K562 (cell line): ENCODE results near the gene BCAS3. TPM values are rescaled to one million over a fixed set of nuclear protein-coding genes. Genes with fewer than 3 reads are reported as not detected.

Experiments
- FOS ChIP-seq: IDR thresholded peaks from 3 replicates; pipeline ENCODE4 v1.6.1; 2011; ENCODE audit not compliant: insufficient read length; ENCODE audit errors: extremely low read depth
- JUN ChIP-seq, 2 experiments: sonication (generic) in 1 of 2; formaldehyde crosslinking in 1 of 2; IDR thresholded peaks; 2 replicates each; pipeline versions ENCODE4 v1.6.1 to v1.8.0; 2012 to 2022; ENCODE audit warnings: borderline replicate concordance in 2 of 2, mild to moderate bottlenecking in 2 of 2, improper control_type of control experiment in 1 of 2, low read depth in 1 of 2, low read length in 1 of 2, missing genetic modification reagents in 1 of 2
- KDM4B ChIP-seq, 2 experiments: fragments of 450-650 bp in 1 of 2; sonication (generic) in 1 of 2; IDR thresholded peaks; 2 replicates each; pipeline ENCODE4 v1.6.1; 2016 to 2017; ENCODE audit warnings: borderline replicate concordance in 2 of 2, antibody characterized with exemption in 1 of 2, low read depth in 1 of 2, mild to moderate bottlenecking in 1 of 2
- KDM5B ChIP-seq: fragments of 200-600 bp; sonication (generic); IDR thresholded peaks from 2 replicates; pipeline ENCODE4 v1.6.1; 2012; ENCODE audit warnings: low read depth, mild to moderate bottlenecking, moderate library complexity, low read length, control low read depth, inconsistent platforms; ENCODE audit not compliant: insufficient replicate concordance
- MGA ChIP-seq: fragments of 450-650 bp; IDR thresholded peaks from 2 replicates; pipeline ENCODE4 v1.6.1; 2016; ENCODE audit warnings: mild to moderate bottlenecking, moderate library complexity
- MTA2 ChIP-seq: fragments of 450-650 bp; IDR thresholded peaks from 2 replicates; pipeline ENCODE4 v1.6.1; 2016; ENCODE audit warnings: low read depth
- TAL1 ChIP-seq: fragments of 450-650 bp; IDR thresholded peaks from 2 replicates; pipeline ENCODE4 v1.6.1; 2016; ENCODE audit warnings: mild to moderate bottlenecking
- TEAD4 ChIP-seq, 2 experiments: sonication (generic) in 1 of 2; formaldehyde crosslinking in 1 of 2; IDR thresholded peaks; 2 replicates each; pipeline versions ENCODE4 v1.6.1 to v1.8.0; 2012 to 2022; ENCODE audit warnings: borderline replicate concordance in 1 of 2, inconsistent platforms in 1 of 2, low read length in 1 of 2, mild to moderate bottlenecking in 1 of 2, missing genetic modification reagents in 1 of 2
- USF2 ChIP-seq: sonication (generic); formaldehyde crosslinking; IDR thresholded peaks from 2 replicates; pipeline ENCODE4 v1.5.0; 2020; ENCODE audit warnings: missing genetic modification reagents
- ZBTB11 ChIP-seq, 3 experiments: fragments of 200-800 bp in 1 of 3; fragments of 250-450 bp in 1 of 3; fragments of 450-650 bp in 1 of 3; sonication (Bioruptor Pico) in 1 of 3; sonication (Bioruptor generic) in 1 of 3; formaldehyde crosslinking in 1 of 3; IDR thresholded peaks; 2 replicates each; pipeline versions ENCODE4 v1.6.1 to v1.8.0; 2016 to 2022; ENCODE audit warnings: mild to moderate bottlenecking in 2 of 3, missing genetic modification characterization in 2 of 3, missing compliant biosample characterization in 1 of 3, moderate library complexity in 1 of 3
- polyA plus RNA-seq, 8 experiments: library from polyadenylated mRNA; depleted of rRNA in 4 of 8; stranded (reverse) in 5 of 8; unstranded in 3 of 8; fragments of >200 nt; fragmentation: Nextera tagmentation in 2 of 8; fragmentation: Illumina TruSeq in 1 of 8; extraction: Ambion mirVana in 2 of 8; extraction: Trizol in 1 of 8; gene quantifications; 2 replicates each; pipeline versions ENCODE4 v1.2.1 to v1.2.3, GENCODE V29; 2011 to 2014; ENCODE audit warnings: inconsistent platforms in 1 of 8, missing spikeins in 1 of 8
- total RNA-seq, 7 experiments: library from RNA; depleted of rRNA in 6 of 7; stranded (reverse); fragments of >200 nt in 6 of 7; fragmentation: Illumina TruSeq in 2 of 7; extraction: Trizol in 2 of 7; gene quantifications; 2 replicates each; pipeline versions ENCODE4 v1.2.1 to v1.2.3, GENCODE V29; 2011 to 2021; ENCODE audit warnings: low replicate concordance in 1 of 7

Gene BCAS3
- total and polyA plus RNA-seq, 9 of the 15 experiments (the other 6 are each of a cell fraction or from before 2014, with no cell fraction given): 1.9 to 5.5 (median 3.5) TPM

GRCh38 chr17:60656499-60656898 lies 21.2 kb upstream of the BCAS3 start (continued):
- TF ChIP-seq ZBTB11 (CRISPR knock-in tag; IDR thresholded peaks at IDR 0.05) (peak in 1 of 3 experiments; percentile 44; a peak in 1 of 6 replicates), USF2 (CRISPR knock-in tag) (no peak), MTA2 (0 out of 2 replicates have a peak, but pooled peaks have one; percentile 29), KDM4B (IDR thresholded peaks at IDR 0.05; ENCODE audit: borderline replicate concordance in 2 of 2, low read depth in 1 of 2) (no peak), JUN (IDR thresholded peaks at IDR 0.05; ENCODE audit: borderline replicate concordance, low read depth, low read length) (no peak), JUN (CRISPR knock-in tag; IDR thresholded peaks at IDR 0.05; ENCODE audit: borderline replicate concordance) (no peak), TAL1 (peak; percentile 71), TEAD4 (IDR thresholded peaks at IDR 0.05; ENCODE audit: low read length) (peak; percentile 57), TEAD4 (CRISPR knock-in tag; IDR thresholded peaks at IDR 0.05; ENCODE audit: borderline replicate concordance) (no peak), KDM5B (no peak), MGA (no peak), FOS (no peak)
